HepG2 (cell line): Measurements from ENCODE around the gene RFXANK. TPM values are rescaled to one million over a fixed set of nuclear protein-coding genes. Genes with fewer than 3 reads are reported as not detected.
A peak's percentile ranks its signal among the peaks of the same experiment; 100 is the strongest.

Experiments
- BHLHE40 ChIP-seq: IDR thresholded peaks from 2 replicates; pipeline ENCODE4 v1.6.1; 2011; ENCODE audit warnings: low read length, improper control_type of control experiment
- CBX2 ChIP-seq, 2 experiments: fragments of 200-600 bp in 1 of 2; sonication (generic); formaldehyde crosslinking in 1 of 2; IDR thresholded peaks; 2 replicates each; pipeline versions ENCODE4 v1.7.0 to v1.8.1; 2018 to 2022; ENCODE audit warnings: low read depth in 2 of 2, low read length in 1 of 2, mild to moderate bottlenecking in 1 of 2, missing genetic modification reagents in 1 of 2
- DNMT3B ChIP-seq: conservative IDR thresholded peaks from 2 replicates; pipeline ENCODE4 v1.6.1; 2016; ENCODE audit warnings: missing biosample characterization, control low read depth
- ELF3 ChIP-seq: IDR thresholded peaks from 2 replicates; pipeline ENCODE4 v1.6.1; 2016; ENCODE audit warnings: missing genetic modification reagents, missing compliant biosample characterization
- ISL2 ChIP-seq: sonication (generic); formaldehyde crosslinking; IDR thresholded peaks from 2 replicates; pipeline ENCODE4 v1.5.0; 2020; ENCODE audit warnings: missing genetic modification reagents
- KAT7 ChIP-seq: IDR thresholded peaks from 2 replicates; pipeline ENCODE4 v1.6.1; 2018; ENCODE audit warnings: borderline replicate concordance, missing compliant biosample characterization
- PAF1 ChIP-seq: IDR thresholded peaks from 2 replicates; pipeline ENCODE4 v1.6.1; 2016; ENCODE audit warnings: missing genetic modification reagents, missing compliant biosample characterization
- PAWR ChIP-seq: sonication (generic); formaldehyde crosslinking; IDR thresholded peaks from 2 replicates; pipeline ENCODE4 v1.4.0; 2020; ENCODE audit warnings: missing genetic modification reagents, mild to moderate bottlenecking, borderline replicate concordance
- RBFOX2 ChIP-seq: fragments of 200-400 bp; formaldehyde crosslinking; IDR thresholded peaks from 2 replicates; pipeline ENCODE4 v1.6.1; 2017; ENCODE audit warnings: low read depth, mild to moderate bottlenecking, low read length
- SALL2 ChIP-seq: sonication (generic); formaldehyde crosslinking; IDR thresholded peaks from 2 replicates; pipeline ENCODE4 v1.8.1; 2023; ENCODE audit warnings: mild to moderate bottlenecking, missing genetic modification reagents, inconsistent platforms
- SMAD9 ChIP-seq: sonication (generic); formaldehyde crosslinking; IDR thresholded peaks from 2 replicates; pipeline ENCODE4 v1.5.1; 2020; ENCODE audit warnings: mild to moderate bottlenecking, missing genetic modification reagents
- SSRP1 ChIP-seq: IDR thresholded peaks from 2 replicates; pipeline ENCODE4 v1.6.1; 2016; ENCODE audit warnings: control low read depth
- SUZ12 ChIP-seq: fragments of 150-350 bp; IDR thresholded peaks from 2 replicates; pipeline ENCODE4 v1.6.1; 2014; ENCODE audit warnings: low read depth, low read length
- TCF7L2 ChIP-seq: IDR thresholded peaks from 2 replicates; pipeline ENCODE4 v1.6.1; 2011; ENCODE audit warnings: mild to moderate bottlenecking, low read depth, low read length, moderate library complexity
- TOE1 ChIP-seq: sonication (generic); formaldehyde crosslinking; IDR thresholded peaks from 2 replicates; pipeline ENCODE4 v1.4.0; 2020; ENCODE audit warnings: mild to moderate bottlenecking, missing genetic modification reagents
- YY1 ChIP-seq: IDR thresholded peaks from 2 replicates; pipeline ENCODE4 v1.6.1; 2011; ENCODE audit warnings: low read length, low read depth, moderate library complexity, mild to moderate bottlenecking; ENCODE audit not compliant: insufficient read depth, insufficient replicate concordance
- ZMYM4 ChIP-seq: sonication (generic); formaldehyde crosslinking; IDR thresholded peaks from 2 replicates; pipeline ENCODE4 v1.8.1; 2023; ENCODE audit warnings: mild to moderate bottlenecking, missing genetic modification reagents
- ZNF30 ChIP-seq: sonication (generic); formaldehyde crosslinking; IDR thresholded peaks from 2 replicates; pipeline ENCODE4 v1.5.0; 2020; ENCODE audit warnings: mild to moderate bottlenecking, missing genetic modification reagents
- ZNF512B ChIP-seq: sonication (generic); formaldehyde crosslinking; IDR thresholded peaks from 2 replicates; pipeline ENCODE4 v1.5.1; 2020; ENCODE audit warnings: missing genetic modification reagents, mild to moderate bottlenecking, borderline replicate concordance
- ZNF761 ChIP-seq: sonication (generic); formaldehyde crosslinking; conservative IDR thresholded peaks from 2 replicates; pipeline ENCODE4 v1.4.0; 2020; ENCODE audit warnings: mild to moderate bottlenecking, missing genetic modification reagents
- ZNF768 ChIP-seq: sonication (generic); formaldehyde crosslinking; IDR thresholded peaks from 2 replicates; pipeline ENCODE4 v1.4.0; 2020; ENCODE audit warnings: missing genetic modification reagents
- ZNF850 ChIP-seq: sonication (generic); formaldehyde crosslinking; conservative IDR thresholded peaks from 2 replicates; pipeline ENCODE4 v1.9.0; 2021; ENCODE audit warnings: mild to moderate bottlenecking, missing genetic modification reagents
- polyA plus RNA-seq, 8 experiments: library from polyadenylated mRNA; depleted of rRNA in 3 of 8; stranded (reverse) in 7 of 8; unstranded in 1 of 8; fragments of >200 nt; fragmentation: Illumina TruSeq in 4 of 8; extraction: Trizol in 4 of 8; gene quantifications; 2 replicates each; pipeline versions ENCODE4 v1.2.1 to v1.2.3, GENCODE V29; 2011 to 2016; ENCODE audit warnings: low read depth in 4 of 8, missing spikeins in 1 of 8, mixed read lengths in 1 of 8; ENCODE audit not compliant: insufficient read depth in 1 of 8
- total RNA-seq, 5 experiments: library from RNA; depleted of rRNA; stranded (reverse); fragments of >200 nt; fragmentation: Illumina TruSeq; extraction: Trizol; gene quantifications; 2 replicates each; pipeline ENCODE4 v1.2.3, GENCODE V29; 2016; ENCODE audit warnings: low read depth in 1 of 5
- TF ChIP-seq, protein P1 (sequence below): IDR thresholded peaks from 2 replicates; pipeline ENCODE4 v1.6.1; 2016; ENCODE audit warnings: low read depth
- TF ChIP-seq, protein P2 (sequence below): sonication (generic); formaldehyde crosslinking; conservative IDR thresholded peaks from 2 replicates; pipeline ENCODE4 v1.5.0; 2020; ENCODE audit warnings: missing genetic modification reagents
- TF ChIP-seq, protein P3 (sequence below): sonication (generic); formaldehyde crosslinking; IDR thresholded peaks from 2 replicates; pipeline ENCODE4 v1.4.0; 2020; ENCODE audit warnings: missing genetic modification reagents

Gene RFXANK
- total and polyA plus RNA-seq, 2 of the 13 experiments (the other 11 are each of a cell fraction or from before 2014, with no cell fraction given): 49.9 to 80.7 TPM

GRCh38 chr19:19224852-19225494 lies 32.9 kb downstream of the RFXANK start (continued):
- TF ChIP-seq ZMYM4 (peak; percentile 45; the same call in 1 of the 2 replicates), SALL2 (peak; percentile 45; the same call in 1 of the 2 replicates), TOE1 (CRISPR knock-in tag) (no peak), BHLHE40 (0 out of 2 replicates have a peak, but pooled peaks have one; percentile 6), SMAD9 (CRISPR knock-in tag) (no peak), TCF7L2 (no peak), ZNF850 (CRISPR knock-in tag) (no peak), DNMT3B (CRISPR knock-in tag) (no peak), ZNF768 (0 out of 2 replicates have a peak, but pooled peaks have one; percentile 62), ELF3 (CRISPR knock-in tag) (peak; percentile 36; the same call in 1 of the 2 replicates), ZNF30 (CRISPR knock-in tag) (no peak), PAWR (CRISPR knock-in tag) (peak; percentile 74; the same call in 1 of the 2 replicates), KAT7 (no peak), CBX2 (IDR thresholded peaks at IDR 0.05; ENCODE audit: low read depth, low read length) (no peak), CBX2 (CRISPR knock-in tag; IDR thresholded peaks at IDR 0.05; ENCODE audit: low read depth) (no peak), ISL2 (no peak), ZNF761 (CRISPR knock-in tag) (peak; percentile 77; the same call in 1 of the 2 replicates), SSRP1 (no peak), YY1 (no peak), ZNF512B (CRISPR knock-in tag) (no peak), SUZ12 (no peak), PAF1 (CRISPR knock-in tag) (no peak), RBFOX2 (0 out of 2 replicates have a peak, but pooled peaks have one; percentile 30)
- TF ChIP-seq, protein P1, sequence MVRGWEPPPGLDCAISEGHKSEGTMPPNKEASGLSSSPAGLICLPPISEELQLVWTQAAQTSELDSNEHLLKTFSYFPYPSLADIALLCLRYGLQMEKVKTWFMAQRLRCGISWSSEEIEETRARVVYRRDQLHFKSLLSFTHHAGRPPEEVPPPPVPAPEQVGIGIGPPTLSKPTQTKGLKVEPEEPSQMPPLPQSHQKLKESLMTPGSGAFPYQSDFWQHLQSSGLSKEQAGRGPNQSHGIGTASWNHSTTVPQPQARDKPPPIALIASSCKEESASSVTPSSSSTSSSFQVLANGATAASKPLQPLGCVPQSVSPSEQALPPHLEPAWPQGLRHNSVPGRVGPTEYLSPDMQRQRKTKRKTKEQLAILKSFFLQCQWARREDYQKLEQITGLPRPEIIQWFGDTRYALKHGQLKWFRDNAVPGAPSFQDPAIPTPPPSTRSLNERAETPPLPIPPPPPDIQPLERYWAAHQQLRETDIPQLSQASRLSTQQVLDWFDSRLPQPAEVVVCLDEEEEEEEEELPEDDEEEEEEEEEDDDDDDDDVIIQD: no peak
- TF ChIP-seq, protein P2, sequence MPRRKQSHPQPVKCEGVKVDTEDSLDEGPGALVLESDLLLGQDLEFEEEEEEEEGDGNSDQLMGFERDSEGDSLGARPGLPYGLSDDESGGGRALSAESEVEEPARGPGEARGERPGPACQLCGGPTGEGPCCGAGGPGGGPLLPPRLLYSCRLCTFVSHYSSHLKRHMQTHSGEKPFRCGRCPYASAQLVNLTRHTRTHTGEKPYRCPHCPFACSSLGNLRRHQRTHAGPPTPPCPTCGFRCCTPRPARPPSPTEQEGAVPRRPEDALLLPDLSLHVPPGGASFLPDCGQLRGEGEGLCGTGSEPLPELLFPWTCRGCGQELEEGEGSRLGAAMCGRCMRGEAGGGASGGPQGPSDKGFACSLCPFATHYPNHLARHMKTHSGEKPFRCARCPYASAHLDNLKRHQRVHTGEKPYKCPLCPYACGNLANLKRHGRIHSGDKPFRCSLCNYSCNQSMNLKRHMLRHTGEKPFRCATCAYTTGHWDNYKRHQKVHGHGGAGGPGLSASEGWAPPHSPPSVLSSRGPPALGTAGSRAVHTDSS (CRISPR knock-in tag): no peak
- TF ChIP-seq, protein P3, sequence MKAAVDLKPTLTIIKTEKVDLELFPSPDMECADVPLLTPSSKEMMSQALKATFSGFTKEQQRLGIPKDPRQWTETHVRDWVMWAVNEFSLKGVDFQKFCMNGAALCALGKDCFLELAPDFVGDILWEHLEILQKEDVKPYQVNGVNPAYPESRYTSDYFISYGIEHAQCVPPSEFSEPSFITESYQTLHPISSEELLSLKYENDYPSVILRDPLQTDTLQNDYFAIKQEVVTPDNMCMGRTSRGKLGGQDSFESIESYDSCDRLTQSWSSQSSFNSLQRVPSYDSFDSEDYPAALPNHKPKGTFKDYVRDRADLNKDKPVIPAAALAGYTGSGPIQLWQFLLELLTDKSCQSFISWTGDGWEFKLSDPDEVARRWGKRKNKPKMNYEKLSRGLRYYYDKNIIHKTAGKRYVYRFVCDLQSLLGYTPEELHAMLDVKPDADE (CRISPR knock-in tag): no peak
